Measurements from ENCODE around the gene CHTF18. TPM values are rescaled to one million over a fixed set of nuclear protein-coding genes. Genes with fewer than 3 reads are reported as not detected.

The CHTF18 gene
- total and polyA plus RNA-seq, 8 donors: 5.4 to 61.6 (median 8.0) TPM

DNA sequence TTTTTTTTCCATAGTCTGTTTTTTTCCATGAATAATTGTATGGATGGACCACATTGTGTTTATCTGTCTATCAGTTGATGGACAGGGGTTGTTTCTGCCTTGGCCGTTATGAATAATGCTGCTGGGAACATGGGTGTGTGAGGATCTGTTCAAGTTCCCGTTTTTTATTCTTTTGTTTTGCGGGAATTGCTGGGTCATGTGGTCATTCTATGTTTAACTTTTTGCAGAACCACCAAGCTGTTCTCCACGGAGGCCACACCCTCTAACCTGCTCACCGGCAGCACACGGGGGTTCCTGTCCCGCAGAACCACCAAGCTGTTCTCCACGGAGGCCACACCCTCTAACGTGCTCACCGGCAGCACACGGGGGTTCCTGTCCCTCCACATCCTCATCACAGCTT is 33.8 kb upstream of the CHTF18 start:
- H3K27me3 ChIP-seq: no peaks in the 10 kb centered on the region

DNA sequence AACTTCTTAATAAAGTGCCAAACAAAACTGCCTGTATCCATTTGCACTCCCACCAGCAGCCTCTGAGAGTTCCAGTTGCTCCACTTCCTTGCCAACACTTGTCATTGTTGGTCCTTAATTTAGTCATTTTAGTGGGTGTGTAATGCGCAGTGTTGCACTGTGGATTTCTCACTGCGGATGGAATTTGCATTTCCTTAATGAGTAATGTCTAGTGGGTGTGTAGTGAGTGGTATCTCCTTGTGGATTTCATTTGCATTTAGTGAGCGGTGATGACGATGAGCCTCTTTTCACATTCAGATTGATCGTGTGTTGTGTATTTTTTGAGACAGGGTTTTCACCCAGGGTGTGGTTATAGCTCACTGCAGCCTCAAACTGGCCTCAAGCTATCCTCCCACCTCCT is 32.0 kb upstream of the CHTF18 start:
- no peak for TF ChIP-seq CTCF (IDR thresholded peaks at IDR 0.05)
- H3K27me3 ChIP-seq: no peaks in the 10 kb centered on the region
- no peaks in the 10 kb centered on the region for H3K4me1 ChIP-seq
- FAIRE-seq: no peak
- H3K27ac ChIP-seq: no peak overlapping the region
- H3K4me3 ChIP-seq: no peak overlapping the region
- intact Hi-C loops (cut with DNase I): no loop called here
- WGBS, 2 donors: 87 to 93% methylated on average over 5 of the region's 5 CpGs
- H3K9me3 ChIP-seq: no peaks in the 10 kb centered on the region
- no peak for DNase-seq
- H3K36me3 ChIP-seq: no peaks in the 10 kb centered on the region
- no peak for ATAC-seq

More for the DNA sequence above, 33.8 kb upstream of the CHTF18 start:
- H3K9me3 ChIP-seq: no peaks in the 10 kb centered on the region
- no peak overlapping the region for H3K27ac ChIP-seq
- WGBS, 2 donors: 40 to 47% methylated on average over 11 of the region's 11 CpGs
- intact Hi-C loops (cut with DNase I): no loop called here
- DNase-seq: no peak
- H3K36me3 ChIP-seq: no peaks in the 10 kb centered on the region
- FAIRE-seq: no peak
- ATAC-seq: peak in 2 of 4 donors; percentile 51 to 55
- H3K4me1 ChIP-seq: no peaks in the 10 kb centered on the region
- no peak overlapping the region for H3K4me3 ChIP-seq
- no peak for TF ChIP-seq CTCF (IDR thresholded peaks at IDR 0.05)

- TF ChIP-seq CTCF (IDR thresholded peaks at IDR 0.05): no peak
- 61 to 69% methylated on average over 34 of the region's 34 CpGs for WGBS, 2 donors
- Histone ChIP-seq H3K9me3 (no peaks in the 10 kb centered on the region), H3K4me3 (no peak overlapping the region), H3K4me1 (no peaks in the 10 kb centered on the region), H3K27ac (no peak overlapping the region), H3K36me3 (no peaks in the 10 kb centered on the region), H3K27me3 (no peaks in the 10 kb centered on the region)
- no peak for FAIRE-seq
- intact Hi-C loops (cut with DNase I): no loop called here
- DNase-seq: no peak
- ATAC-seq: peak in 1 of 4 donors; percentile 32
These were observed 29.1 kb upstream of the CHTF18 start for GRCh38 chr16:759110-759910.

- Histone ChIP-seq H3K4me1 (no peaks in the 10 kb centered on the region), H3K27ac (no peak overlapping the region), H3K27me3 (no peaks in the 10 kb centered on the region), H3K4me3 (no peak overlapping the region), H3K9me3 (no peaks in the 10 kb centered on the region), H3K36me3 (no peaks in the 10 kb centered on the region)
- FAIRE-seq (no peak), DNase-seq (no peak), ATAC-seq (peak in 1 of 4 donors; percentile 17)
- no peak for TF ChIP-seq CTCF (IDR thresholded peaks at IDR 0.05)
- WGBS, 2 donors: 61 to 65% methylated on average over 15 of the region's 15 CpGs
- intact Hi-C loops (cut with DNase I): no loop called here
These were observed 28.4 kb upstream of the CHTF18 start for GRCh38 chr16:760065-760464.
